HepG2 (cell line): ENCODE data around the gene ASXL3. TPM values are rescaled to one million over a fixed set of nuclear protein-coding genes. Genes with fewer than 3 reads are reported as not detected.

Source experiments
- MBD4 ChIP-seq: IDR thresholded peaks from 2 replicates; pipeline ENCODE4 v1.6.1; 2012; ENCODE audit warnings: low read length, inconsistent platforms, borderline replicate concordance
- NRL ChIP-seq: sonication (generic); formaldehyde crosslinking; IDR thresholded peaks from 2 replicates; pipeline ENCODE4 v1.5.0; 2020; ENCODE audit warnings: missing genetic modification reagents, mild to moderate bottlenecking, moderate library complexity, borderline replicate concordance
- RBFOX2 ChIP-seq: fragments of 200-400 bp; formaldehyde crosslinking; IDR thresholded peaks from 2 replicates; pipeline ENCODE4 v1.6.1; 2017; ENCODE audit warnings: low read depth, mild to moderate bottlenecking, low read length
- ZBTB10 ChIP-seq: sonication (generic); formaldehyde crosslinking; IDR thresholded peaks from 2 replicates; pipeline ENCODE4 v1.4.0; 2020; ENCODE audit warnings: missing genetic modification reagents, borderline replicate concordance
- ZNF143 ChIP-seq: sonication (generic); formaldehyde crosslinking; IDR thresholded peaks from 2 replicates; pipeline ENCODE4 v1.4.0; 2020; ENCODE audit warnings: missing genetic modification reagents
- ZNF383 ChIP-seq: sonication (generic); formaldehyde crosslinking; IDR thresholded peaks from 2 replicates; pipeline ENCODE4 v1.4.0; 2020; ENCODE audit warnings: missing genetic modification reagents, mild to moderate bottlenecking, borderline replicate concordance
- ZNF776 ChIP-seq: sonication (generic); formaldehyde crosslinking; IDR thresholded peaks from 2 replicates; pipeline ENCODE4 v1.4.0; 2020; ENCODE audit warnings: mild to moderate bottlenecking, missing genetic modification reagents
- ZNF878 ChIP-seq: sonication (generic); formaldehyde crosslinking; IDR thresholded peaks from 2 replicates; pipeline ENCODE4 v1.8.1; 2023; ENCODE audit warnings: mild to moderate bottlenecking, missing genetic modification reagents, moderate library complexity
- polyA plus RNA-seq, 8 experiments: library from polyadenylated mRNA; depleted of rRNA in 3 of 8; stranded (reverse) in 7 of 8; unstranded in 1 of 8; fragments of >200 nt; fragmentation: Illumina TruSeq in 4 of 8; extraction: Trizol in 4 of 8; gene quantifications; 2 replicates each; pipeline versions ENCODE4 v1.2.1 to v1.2.3, GENCODE V29; 2011 to 2016; ENCODE audit warnings: low read depth in 4 of 8, missing spikeins in 1 of 8, mixed read lengths in 1 of 8; ENCODE audit not compliant: insufficient read depth in 1 of 8
- total RNA-seq, 5 experiments: library from RNA; depleted of rRNA; stranded (reverse); fragments of >200 nt; fragmentation: Illumina TruSeq; extraction: Trizol; gene quantifications; 2 replicates each; pipeline ENCODE4 v1.2.3, GENCODE V29; 2016; ENCODE audit warnings: low read depth in 1 of 5
- TF ChIP-seq, protein P1 (sequence below): sonication (generic); formaldehyde crosslinking; IDR thresholded peaks from 2 replicates; pipeline ENCODE4 v1.5.1; 2020; ENCODE audit warnings: mild to moderate bottlenecking, missing genetic modification reagents, moderate library complexity
- TF ChIP-seq, protein P2 (sequence below): sonication (generic); formaldehyde crosslinking; IDR thresholded peaks from 2 replicates; pipeline ENCODE4 v1.4.0; 2020; ENCODE audit warnings: missing genetic modification reagents, borderline replicate concordance

Gene ASXL3
- total and polyA plus RNA-seq, 2 of the 13 experiments (the other 11 are each of a cell fraction or from before 2014, with no cell fraction given): not detected

- TF ChIP-seq ZBTB10 (CRISPR knock-in tag): no peak
- TF ChIP-seq ZNF776 (CRISPR knock-in tag): no peak
- TF ChIP-seq, protein P1, sequence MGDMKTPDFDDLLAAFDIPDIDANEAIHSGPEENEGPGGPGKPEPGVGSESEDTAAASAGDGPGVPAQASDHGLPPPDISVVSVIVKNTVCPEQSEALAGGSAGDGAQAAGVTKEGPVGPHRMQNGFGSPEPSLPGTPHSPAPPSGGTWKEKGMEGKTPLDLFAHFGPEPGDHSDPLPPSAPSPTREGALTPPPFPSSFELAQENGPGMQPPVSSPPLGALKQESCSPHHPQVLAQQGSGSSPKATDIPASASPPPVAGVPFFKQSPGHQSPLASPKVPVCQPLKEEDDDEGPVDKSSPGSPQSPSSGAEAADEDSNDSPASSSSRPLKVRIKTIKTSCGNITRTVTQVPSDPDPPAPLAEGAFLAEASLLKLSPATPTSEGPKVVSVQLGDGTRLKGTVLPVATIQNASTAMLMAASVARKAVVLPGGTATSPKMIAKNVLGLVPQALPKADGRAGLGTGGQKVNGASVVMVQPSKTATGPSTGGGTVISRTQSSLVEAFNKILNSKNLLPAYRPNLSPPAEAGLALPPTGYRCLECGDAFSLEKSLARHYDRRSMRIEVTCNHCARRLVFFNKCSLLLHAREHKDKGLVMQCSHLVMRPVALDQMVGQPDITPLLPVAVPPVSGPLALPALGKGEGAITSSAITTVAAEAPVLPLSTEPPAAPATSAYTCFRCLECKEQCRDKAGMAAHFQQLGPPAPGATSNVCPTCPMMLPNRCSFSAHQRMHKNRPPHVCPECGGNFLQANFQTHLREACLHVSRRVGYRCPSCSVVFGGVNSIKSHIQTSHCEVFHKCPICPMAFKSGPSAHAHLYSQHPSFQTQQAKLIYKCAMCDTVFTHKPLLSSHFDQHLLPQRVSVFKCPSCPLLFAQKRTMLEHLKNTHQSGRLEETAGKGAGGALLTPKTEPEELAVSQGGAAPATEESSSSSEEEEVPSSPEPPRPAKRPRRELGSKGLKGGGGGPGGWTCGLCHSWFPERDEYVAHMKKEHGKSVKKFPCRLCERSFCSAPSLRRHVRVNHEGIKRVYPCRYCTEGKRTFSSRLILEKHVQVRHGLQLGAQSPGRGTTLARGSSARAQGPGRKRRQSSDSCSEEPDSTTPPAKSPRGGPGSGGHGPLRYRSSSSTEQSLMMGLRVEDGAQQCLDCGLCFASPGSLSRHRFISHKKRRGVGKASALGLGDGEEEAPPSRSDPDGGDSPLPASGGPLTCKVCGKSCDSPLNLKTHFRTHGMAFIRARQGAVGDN (CRISPR knock-in tag): no peak
- TF ChIP-seq NRL (CRISPR knock-in tag): no peak
- no peak for TF ChIP-seq ZNF878 (CRISPR knock-in tag)
- TF ChIP-seq MBD4: no peak
- TF ChIP-seq ZNF383: no peak
- no peak for TF ChIP-seq RBFOX2
- TF ChIP-seq, protein P2, sequence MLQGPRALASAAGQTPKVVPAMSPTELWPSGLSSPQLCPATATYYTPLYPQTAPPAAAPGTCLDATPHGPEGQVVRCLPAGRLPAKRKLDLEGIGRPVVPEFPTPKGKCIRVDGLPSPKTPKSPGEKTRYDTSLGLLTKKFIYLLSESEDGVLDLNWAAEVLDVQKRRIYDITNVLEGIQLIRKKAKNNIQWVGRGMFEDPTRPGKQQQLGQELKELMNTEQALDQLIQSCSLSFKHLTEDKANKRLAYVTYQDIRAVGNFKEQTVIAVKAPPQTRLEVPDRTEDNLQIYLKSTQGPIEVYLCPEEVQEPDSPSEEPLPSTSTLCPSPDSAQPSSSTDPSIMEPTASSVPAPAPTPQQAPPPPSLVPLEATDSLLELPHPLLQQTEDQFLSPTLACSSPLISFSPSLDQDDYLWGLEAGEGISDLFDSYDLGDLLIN: no peak
- no peak for TF ChIP-seq ZNF143
These were observed 167.3 kb downstream of the ASXL3 start (continued) for GRCh38 chr18:33745151-33745795.
